HEK293 (cell line): ENCODE measurements around the gene SNHG17.

Experiments
- CTCF ChIP-seq: fragments of 450-650 bp; formaldehyde crosslinking; IDR thresholded peaks from 2 replicates; pipeline ENCODE4 v1.5.1; 2016; ENCODE audit warnings: missing biosample characterization, missing genetic modification characterization
- PBX3 ChIP-seq: sonication (generic); formaldehyde crosslinking; IDR thresholded peaks from 2 replicates; pipeline ENCODE4 v1.8.1; 2022; ENCODE audit warnings: mild to moderate bottlenecking, moderate library complexity, missing genetic modification reagents
- ZBTB17 ChIP-seq: fragments of 450-650 bp; formaldehyde crosslinking; IDR thresholded peaks from 2 replicates; pipeline ENCODE4 v1.5.1; 2016; ENCODE audit warnings: missing biosample characterization, missing genetic modification characterization
- ZFHX2 ChIP-seq: fragments of 450-650 bp; formaldehyde crosslinking; conservative IDR thresholded peaks from 2 replicates; pipeline ENCODE4 v1.5.1; 2016; ENCODE audit warnings: missing biosample characterization, missing genetic modification characterization

GRCh38 chr20:38479596-38479995, 44.5 kb upstream of the SNHG17 start:
- TF ChIP-seq ZFHX2 (no peak), CTCF (tag by site-specific recombination) (no peak), ZBTB17 (tag by site-specific recombination) (no peak), PBX3 (CRISPR knock-in tag) (no peak)
